HG03060 (cell line): Measurements from ENCODE around the gene LNPK.
"Not testable (repeated sequence)": the region's sequence is repeated elsewhere in the genome, so short reads cannot be mapped to it uniquely, and the experiment has no call there.

Source experiments
- ATAC-seq: cut with Tn5 transposase; IDR thresholded peaks from one replicate; pipeline ENCODE4 v1.9.1; 2021; ENCODE audit warnings: low read depth, moderate number of reproducible peaks; ENCODE audit not compliant: unreplicated experiment

Gene LNPK

GRCh38 chr2:175976391-175977157 lies 25.5 kb downstream of the LNPK start:
- no peak for ATAC-seq

- no peak for ATAC-seq
Measured at GRCh38 chr2:175973373-175973772, 28.7 kb downstream of the LNPK start.

- ATAC-seq, result no peak
Measured at GRCh38 chr2:175966839-175967238, 35.2 kb downstream of the LNPK start.

- ATAC-seq, result no peak
Measured at GRCh38 chr2:175965773-175966172, 36.3 kb downstream of the LNPK start.

- ATAC-seq, result no peak
Measured at GRCh38 chr2:175964195-175964594, 37.9 kb downstream of the LNPK start.

- not testable (repeated sequence) for ATAC-seq
Measured at GRCh38 chr2:175963171-175963570, 38.9 kb downstream of the LNPK start.

- ATAC-seq, result no peak
Measured at GRCh38 chr2:175957845-175958244, 44.2 kb downstream of the LNPK start.

GRCh38 chr2:175955136-175955535 lies 46.9 kb downstream of the LNPK start:
- ATAC-seq, result no peak

- no peak for ATAC-seq
Measured at GRCh38 chr2:175950512-175950911, 51.6 kb downstream of the LNPK start.

- no peak for ATAC-seq
Measured at GRCh38 chr2:175948191-175948590, 53.9 kb downstream of the LNPK start.

- no peak for ATAC-seq
Measured at GRCh38 chr2:175947073-175947472, 55.0 kb downstream of the LNPK start.

GRCh38 chr2:175941699-175942098 lies 60.4 kb downstream of the LNPK start:
- ATAC-seq, result no peak

GRCh38 chr2:175937216-175937615 lies 64.9 kb downstream of the LNPK start:
- ATAC-seq, result no peak

GRCh38 chr2:175935289-175936181 lies 66.5 kb downstream of the LNPK start:
- no peak for ATAC-seq

GRCh38 chr2:175932675-175933074 lies 69.4 kb downstream of the LNPK start:
- ATAC-seq, result no peak

GRCh38 chr2:175931805-175932204 lies 70.3 kb downstream of the LNPK start:
- no peak for ATAC-seq

- ATAC-seq, result no peak
Measured at GRCh38 chr2:175930504-175930903, 71.6 kb downstream of the LNPK start.

- ATAC-seq, result no peak
Measured at GRCh38 chr2:175929850-175930249, 72.2 kb downstream of the LNPK start.

- ATAC-seq, result no peak
Measured at GRCh38 chr2:175926272-175926671, 75.8 kb downstream of the LNPK start.

GRCh38 chr2:175922160-175922559 lies 79.9 kb downstream of the LNPK start:
- ATAC-seq, result no peak

- no peak for ATAC-seq
Measured at GRCh38 chr2:175918935-175919334, 83.1 kb downstream of the LNPK start.

GRCh38 chr2:175914846-175915245 lies 87.2 kb downstream of the LNPK start:
- ATAC-seq, result no peak
